Astrocyte (in vitro differentiated cells and primary cell): ENCODE results near the gene AKAP8. TPM values are rescaled to one million over a fixed set of nuclear protein-coding genes. Genes with fewer than 3 reads are reported as not detected.

Experiments
- DNase-seq: peaks from one replicate; pipeline ENCODE4 v3.0.0-alpha.2; 2010; ENCODE audit warnings: low read depth
- FAIRE-seq: peaks from 2 replicates; lab custom pipeline; 2011; peaks lifted over from hg19 to GRCh38; lab: Jason Lieb, UNC
- H2AFZ ChIP-seq: 2 replicates; pipeline ENCODE4 v1.6.0; 2012; ENCODE audit warnings: low read depth, low read length, inconsistent platforms
- H3K27ac ChIP-seq: 2 replicates; pipeline ENCODE4 v1.5.1; 2011; ENCODE audit warnings: low read depth, low read length, inconsistent platforms
- H3K27me3 ChIP-seq: 2 replicates; pipeline ENCODE4 v1.6.0; 2011; ENCODE audit warnings: low read length, inconsistent platforms; ENCODE audit not compliant: insufficient read depth
- H3K36me3 ChIP-seq: 2 replicates; pipeline ENCODE4 v1.5.1; 2011; ENCODE audit warnings: low read length, inconsistent platforms; ENCODE audit not compliant: insufficient read depth
- H3K4me1 ChIP-seq: 2 replicates; pipeline ENCODE4 v1.5.1; 2011; ENCODE audit warnings: low read length, inconsistent platforms; ENCODE audit not compliant: insufficient read depth
- H3K4me2 ChIP-seq: 2 replicates; pipeline ENCODE4 v1.6.0; 2012; ENCODE audit warnings: low read length, inconsistent platforms
- H3K4me3 ChIP-seq: 2 replicates; pipeline ENCODE4 v1.5.1; 2011; ENCODE audit warnings: low read depth, mild to moderate bottlenecking, low read length, inconsistent platforms; ENCODE audit not compliant: insufficient read depth
- H3K79me2 ChIP-seq: 2 replicates; pipeline ENCODE4 v1.6.0; 2012; ENCODE audit warnings: mild to moderate bottlenecking, low read length, inconsistent platforms; ENCODE audit not compliant: insufficient read depth
- H3K9ac ChIP-seq: 2 replicates; pipeline ENCODE4 v1.6.0; 2012; ENCODE audit warnings: mild to moderate bottlenecking, low read length, inconsistent platforms
- H3K9me3 ChIP-seq: 2 replicates; pipeline ENCODE4 v1.5.1; 2012; ENCODE audit warnings: low read depth, mild to moderate bottlenecking, low read length, inconsistent platforms; ENCODE audit not compliant: insufficient read depth
- H4K20me1 ChIP-seq: 2 replicates; pipeline ENCODE4 v1.6.0; 2012; ENCODE audit warnings: low read length, inconsistent platforms; ENCODE audit not compliant: insufficient read depth
- H3K27ac Mint-ChIP-seq: one replicate; pipeline ENCODE4 v1.8.0; 2021; ENCODE audit warnings: mild to moderate bottlenecking, mixed read lengths; ENCODE audit not compliant: unreplicated experiment
- H3K27me3 Mint-ChIP-seq: one replicate; pipeline ENCODE4 v1.8.0; 2021; ENCODE audit warnings: low read depth, mixed read lengths; ENCODE audit not compliant: unreplicated experiment
- H3K36me3 Mint-ChIP-seq: one replicate; pipeline ENCODE4 v1.8.0; 2021; ENCODE audit warnings: low read depth, mixed read lengths; ENCODE audit not compliant: unreplicated experiment
- H3K4me1 Mint-ChIP-seq: one replicate; pipeline ENCODE4 v1.8.0; 2021; ENCODE audit warnings: low read depth, mixed read lengths; ENCODE audit not compliant: unreplicated experiment
- H3K4me3 Mint-ChIP-seq: one replicate; pipeline ENCODE4 v1.8.0; 2021; ENCODE audit warnings: mild to moderate bottlenecking, moderate library complexity, mixed read lengths; ENCODE audit not compliant: unreplicated experiment
- H3K9me3 Mint-ChIP-seq: one replicate; pipeline ENCODE4 v1.8.0; 2021; ENCODE audit warnings: mild to moderate bottlenecking, mixed read lengths; ENCODE audit not compliant: unreplicated experiment
- CTCF ChIP-seq: IDR thresholded peaks from 2 replicates; pipeline ENCODE4 v1.5.1; 2011; ENCODE audit warnings: low read depth, mild to moderate bottlenecking, inconsistent platforms, low read length, moderate library complexity; ENCODE audit not compliant: insufficient read depth
- EZH2 ChIP-seq: IDR thresholded peaks from 2 replicates; pipeline ENCODE4 v1.6.1; 2012; ENCODE audit warnings: mild to moderate bottlenecking, low read length, inconsistent platforms; ENCODE audit not compliant: insufficient read depth
- total RNA-seq: library from RNA; stranded (reverse); gene quantifications from 2 replicates; pipeline ENCODE4 v1.2.1, GENCODE V29; 2021

Gene AKAP8
- total RNA-seq, 1 donor from 2014 or later, result 40.1 TPM

- H3K4me1 Mint-ChIP-seq, result peaks cover 6% of the 10 kb centered on the region
- H3K4me3 Mint-ChIP-seq, result no peak overlapping the region
- Histone ChIP-seq H3K4me2 (no peak overlapping the region), H2AFZ (no peak overlapping the region), H3K4me1 (no peaks in the 10 kb centered on the region), H3K36me3 (peaks cover 24% of the 10 kb centered on the region), H3K9ac (no peak overlapping the region), H3K4me3 (no peak overlapping the region), H3K79me2 (peaks cover 67% of the 10 kb centered on the region), H4K20me1 (peaks cover 79% of the 10 kb centered on the region), H3K27ac (no peak overlapping the region), H3K9me3 (no peaks in the 10 kb centered on the region), H3K27me3 (no peaks in the 10 kb centered on the region)
- no peaks in the 10 kb centered on the region for H3K27me3 Mint-ChIP-seq
- FAIRE-seq (no peak), DNase-seq (no peak)
- peaks cover 18% of the 10 kb centered on the region for H3K36me3 Mint-ChIP-seq
- TF ChIP-seq EZH2 (no peak), CTCF (no peak)
- no peaks in the 10 kb centered on the region for H3K9me3 Mint-ChIP-seq
- H3K27ac Mint-ChIP-seq, result no peak overlapping the region
These were observed 20.0 kb upstream of the AKAP8 start for GRCh38 chr19:15399635-15400034.

DNA sequence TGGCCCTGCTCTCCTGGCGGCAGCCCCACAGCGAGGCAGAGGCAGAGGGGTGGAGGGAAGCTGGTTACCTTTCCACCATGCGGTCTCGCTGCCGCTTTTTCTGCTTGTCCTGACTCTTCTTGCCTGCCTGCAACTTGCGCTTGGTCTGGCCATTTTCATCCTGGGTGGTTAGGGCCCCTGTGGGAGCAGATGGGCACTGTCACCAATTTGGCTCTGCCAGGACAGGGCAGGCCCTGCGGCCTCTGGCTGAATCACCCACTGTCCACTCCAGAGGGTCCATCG lies 19.6 kb upstream of the AKAP8 start:
- FAIRE-seq (no peak), DNase-seq (no peak)
- no peak overlapping the region for H3K4me3 Mint-ChIP-seq
- TF ChIP-seq CTCF, result no peak
- TF ChIP-seq EZH2, result no peak
- Histone ChIP-seq H3K4me1 (no peaks in the 10 kb centered on the region), H3K27me3 (no peaks in the 10 kb centered on the region), H3K9me3 (no peaks in the 10 kb centered on the region), H3K9ac (no peak overlapping the region), H4K20me1 (peaks cover 79% of the 10 kb centered on the region), H3K79me2 (peaks cover 63% of the 10 kb centered on the region), H3K4me2 (no peak overlapping the region), H3K4me3 (no peak overlapping the region), H2AFZ (no peak overlapping the region), H3K27ac (no peak overlapping the region), H3K36me3 (peaks cover 24% of the 10 kb centered on the region)
- peaks cover 1% of the 10 kb centered on the region for H3K4me1 Mint-ChIP-seq
- no peaks in the 10 kb centered on the region for H3K9me3 Mint-ChIP-seq
- no peaks in the 10 kb centered on the region for H3K27me3 Mint-ChIP-seq
- H3K36me3 Mint-ChIP-seq, result peaks cover 18% of the 10 kb centered on the region
- no peak overlapping the region for H3K27ac Mint-ChIP-seq

GRCh38 chr19:15398501-15399233 lies 19.1 kb upstream of the AKAP8 start:
- no peak for TF ChIP-seq EZH2
- TF ChIP-seq CTCF, result no peak
- Mint-ChIP-seq H3K36me3 (peaks cover 21% of the 10 kb centered on the region), H3K27ac (no peak overlapping the region), H3K4me1 (no peaks in the 10 kb centered on the region), H3K4me3 (no peak overlapping the region), H3K27me3 (no peaks in the 10 kb centered on the region), H3K9me3 (no peaks in the 10 kb centered on the region)
- no peak overlapping the region for H3K4me2 ChIP-seq
- peaks cover 79% of the 10 kb centered on the region for H4K20me1 ChIP-seq
- H3K4me3 ChIP-seq, result no peak overlapping the region
- DNase-seq (no peak), FAIRE-seq (no peak)
- H3K4me1 ChIP-seq, result no peaks in the 10 kb centered on the region
- no peak overlapping the region for H3K9ac ChIP-seq
- no peak overlapping the region for H3K27ac ChIP-seq
- peaks cover 27% of the 10 kb centered on the region for H3K36me3 ChIP-seq
- no peak overlapping the region for H2AFZ ChIP-seq
- H3K79me2 ChIP-seq, result peaks cover 63% of the 10 kb centered on the region
- no peaks in the 10 kb centered on the region for H3K9me3 ChIP-seq
- no peaks in the 10 kb centered on the region for H3K27me3 ChIP-seq
